SK-N-SH (cell line): ENCODE results near the gene PTPRD. TPM values are rescaled to one million over a fixed set of nuclear protein-coding genes. Genes with fewer than 3 reads are reported as not detected.

Source experiments
- CTCF ChIA-PET: fragments of 300-600, 350-600 bp; formaldehyde crosslinking; extraction: SDS; loops from one replicate; lab custom pipeline; 2021; lab: Yijun Ruan, JAX
- POLR2A ChIA-PET: fragments of 350-600 bp; sonication (Branson Sonifier 250); formaldehyde crosslinking; extraction: SDS; loops from one replicate; lab custom pipeline; 2020; ENCODE audit warnings: antibody characterized with exemption, inconsistent platforms; lab: Yijun Ruan, JAX
- DNase-seq: peaks from one replicate; pipeline ENCODE4 v3.0.0; 2012
- H2AFZ ChIP-seq: fragments of 200-600 bp; sonication (generic); 2 replicates; pipeline ENCODE4 v1.8.1; 2016; ENCODE audit warnings: antibody characterized with exemption, mild to moderate bottlenecking, low read depth
- H3F3A ChIP-seq: fragments of 200-600 bp; sonication (generic); replicated peaks from 2 replicates; pipeline ENCODE3; 2016; ENCODE audit warnings: antibody characterized with exemption, mild to moderate bottlenecking; ENCODE audit not compliant: insufficient read depth
- H3K27ac ChIP-seq, 2 experiments: fragments of 200-500 bp in 1 of 2; fragments of 200-600 bp in 1 of 2; sonication (Bioruptor generic) in 1 of 2; sonication (generic), shearing (Covaris generic) in 1 of 2; 2 replicates each; pipeline versions ENCODE4 v1.5.1 to v1.6.1; 2014 to 2016; ENCODE audit warnings: low read depth in 2 of 2, inconsistent platforms in 1 of 2, low read length in 1 of 2, mild to moderate bottlenecking in 1 of 2, mixed read lengths in 1 of 2
- H3K27me3 ChIP-seq: fragments of 200-600 bp; sonication (generic), shearing (Covaris generic); 2 replicates; pipeline ENCODE4 v1.6.1; 2016; ENCODE audit warnings: mixed run types; ENCODE audit not compliant: insufficient read depth
- H3K36me3 ChIP-seq, 2 experiments: fragments of 200-500 bp in 1 of 2; fragments of 200-600 bp in 1 of 2; sonication (Bioruptor generic) in 1 of 2; sonication (generic) in 1 of 2; replicated peaks in 1 of 2; 2 replicates each; pipeline versions ENCODE3 to v1.5.1; 2014 to 2016; ENCODE audit warnings: low read length in 1 of 2, mild to moderate bottlenecking in 1 of 2; ENCODE audit not compliant: insufficient read depth in 2 of 2, control insufficient read depth in 1 of 2
- H3K4me1 ChIP-seq, 2 experiments: fragments of 200-500 bp in 1 of 2; fragments of 200-600 bp in 1 of 2; sonication (Bioruptor generic) in 1 of 2; sonication (generic), shearing (Covaris generic) in 1 of 2; 2 replicates each; pipeline versions ENCODE4 v1.5.1 to v1.6.1; 2014 to 2016; ENCODE audit warnings: low read depth in 1 of 2, low read length in 1 of 2, mixed run types in 1 of 2; ENCODE audit not compliant: insufficient read depth in 2 of 2, control insufficient read depth in 1 of 2
- H3K4me2 ChIP-seq: fragments of 200-600 bp; sonication (generic), shearing (Covaris generic); 2 replicates; pipeline ENCODE4 v1.6.1; 2017; ENCODE audit warnings: mixed run types
- H3K4me3 ChIP-seq, 2 experiments: fragments of 200-500 bp in 1 of 2; fragments of 200-600 bp in 1 of 2; sonication (Bioruptor generic) in 1 of 2; sonication (generic), shearing (Covaris generic) in 1 of 2; 2 replicates each; pipeline versions ENCODE4 v1.5.1 to v1.8.1; 2014 to 2016; ENCODE audit warnings: low read depth in 2 of 2, inconsistent platforms in 1 of 2, low read length in 1 of 2, mild to moderate bottlenecking in 1 of 2, mixed read lengths in 1 of 2, moderate library complexity in 1 of 2
- H3K79me2 ChIP-seq: fragments of 200-600 bp; sonication (generic); 2 replicates; pipeline ENCODE4 v1.8.1; 2017; ENCODE audit warnings: mild to moderate bottlenecking; ENCODE audit not compliant: insufficient read depth
- H3K9ac ChIP-seq: fragments of 200-600 bp; sonication (generic); 2 replicates; pipeline ENCODE4 v1.6.1; 2017; ENCODE audit warnings: mixed run types
- H3K9me2 ChIP-seq: fragments of 200-600 bp; sonication (generic); 2 replicates; pipeline ENCODE4 v1.6.1; 2017; ENCODE audit warnings: mixed run types
- H3K9me3 ChIP-seq: fragments of 200-600 bp; sonication (generic); 2 replicates; pipeline ENCODE4 v1.6.1; 2017; ENCODE audit warnings: mixed run types, mild to moderate bottlenecking, moderate library complexity
- H4K20me1 ChIP-seq: fragments of 200-600 bp; sonication (generic); 2 replicates; pipeline ENCODE4 v1.6.1; 2017; ENCODE audit warnings: mild to moderate bottlenecking, mixed run types; ENCODE audit not compliant: insufficient read depth
- CHD2 ChIP-seq: fragments of 150-350 bp; IDR thresholded peaks from 2 replicates; pipeline ENCODE4 v1.6.1; 2018; ENCODE audit warnings: low read length; ENCODE audit not compliant: partially characterized antibody
- ELF1 ChIP-seq: IDR thresholded peaks from 2 replicates; pipeline ENCODE4 v1.4.0; 2012
- EZH2phosphoT487 ChIP-seq: fragments of 200-600 bp; sonication (generic); IDR thresholded peaks from 2 replicates; pipeline ENCODE4 v1.6.1; 2017; ENCODE audit warnings: low read depth, mixed run types, mild to moderate bottlenecking, antibody characterized with exemption, moderate library complexity, borderline replicate concordance
- FOSL2 ChIP-seq: IDR thresholded peaks from 2 replicates; pipeline ENCODE4 v1.4.0; 2012; ENCODE audit warnings: low read depth, mild to moderate bottlenecking, moderate library complexity, borderline replicate concordance
- FOXM1 ChIP-seq: IDR thresholded peaks from 2 replicates; pipeline ENCODE4 v1.4.0; 2012; ENCODE audit warnings: low read depth, mild to moderate bottlenecking
- JUND ChIP-seq: IDR thresholded peaks from 2 replicates; pipeline ENCODE4 v1.4.0; 2012
- MEF2A ChIP-seq: IDR thresholded peaks from 2 replicates; pipeline ENCODE4 v1.4.0; 2012; ENCODE audit warnings: low read depth, borderline replicate concordance
- NFIC ChIP-seq: IDR thresholded peaks from 2 replicates; pipeline ENCODE4 v1.4.0; 2012; ENCODE audit warnings: borderline replicate concordance
- NRF1 ChIP-seq: IDR thresholded peaks from 2 replicates; pipeline ENCODE4 v1.6.1; 2012; ENCODE audit warnings: low read depth, mild to moderate bottlenecking, low read length
- RFX5 ChIP-seq: IDR thresholded peaks from 2 replicates; pipeline ENCODE4 v1.6.1; 2012; ENCODE audit warnings: mild to moderate bottlenecking, improper control_type of control experiment, low read length
- RXRA ChIP-seq: IDR thresholded peaks from 2 replicates; pipeline ENCODE4 v1.4.0; 2012; ENCODE audit warnings: low read depth, mild to moderate bottlenecking, borderline replicate concordance
- SIN3A ChIP-seq: IDR thresholded peaks from 2 replicates; pipeline ENCODE4 v1.6.1; 2012; ENCODE audit warnings: low read depth, mild to moderate bottlenecking, low read length, moderate library complexity, borderline replicate concordance
- SMC3 ChIP-seq: IDR thresholded peaks from 2 replicates; pipeline ENCODE4 v1.6.1; 2012; ENCODE audit warnings: low read depth, low read length, improper control_type of control experiment
- TAF1 ChIP-seq: IDR thresholded peaks from 2 replicates; pipeline ENCODE4 v1.6.1; 2012; ENCODE audit warnings: low read depth, mild to moderate bottlenecking, low read length, moderate library complexity, borderline replicate concordance
- TEAD4 ChIP-seq: IDR thresholded peaks from 2 replicates; pipeline ENCODE4 v1.4.0; 2012; ENCODE audit warnings: mild to moderate bottlenecking, borderline replicate concordance; ENCODE audit not compliant: insufficient read depth
- WGBS: methylation state at CpG from one replicate; pipeline ENCODE4 v1.1.6; 2017; ENCODE audit warnings: low lambda C conversion rate; 5-methylcytosine and 5-hydroxymethylcytosine counted together
- polyA plus RNA-seq, 3 experiments: library from polyadenylated mRNA; depleted of rRNA; stranded (reverse); fragments of >200 nt; gene quantifications; 2 replicates each; pipeline ENCODE4 v1.2.3, GENCODE V29; 2012
- TF ChIP-seq, protein P1 (sequence below): IDR thresholded peaks from 2 replicates; pipeline ENCODE4 v1.4.0; 2012; ENCODE audit warnings: low read depth
- TF ChIP-seq, protein P2 (sequence below): IDR thresholded peaks from 2 replicates; pipeline ENCODE4 v1.6.1; 2012; ENCODE audit warnings: mild to moderate bottlenecking, low read depth, low read length, moderate library complexity
- TF ChIP-seq, protein P3 (sequence below): fragments of 150-350 bp; IDR thresholded peaks from 2 replicates; pipeline ENCODE4 v1.6.1; 2016; ENCODE audit warnings: mild to moderate bottlenecking, low read depth, low read length
- TF ChIP-seq, protein P4 (sequence below): IDR thresholded peaks from 2 replicates; pipeline ENCODE4 v1.4.0; 2012; ENCODE audit warnings: low read depth, borderline replicate concordance
- TF ChIP-seq, protein P5 (sequence below): fragments of 150-350 bp; IDR thresholded peaks from 2 replicates; pipeline ENCODE4 v1.6.1; 2017; ENCODE audit warnings: antibody characterized with exemption, low read length, low read depth, borderline replicate concordance

Gene PTPRD
- polyA plus RNA-seq, 1 of the 3 experiments (the other 2 are of a cell fraction) = 0.15 TPM

DNA sequence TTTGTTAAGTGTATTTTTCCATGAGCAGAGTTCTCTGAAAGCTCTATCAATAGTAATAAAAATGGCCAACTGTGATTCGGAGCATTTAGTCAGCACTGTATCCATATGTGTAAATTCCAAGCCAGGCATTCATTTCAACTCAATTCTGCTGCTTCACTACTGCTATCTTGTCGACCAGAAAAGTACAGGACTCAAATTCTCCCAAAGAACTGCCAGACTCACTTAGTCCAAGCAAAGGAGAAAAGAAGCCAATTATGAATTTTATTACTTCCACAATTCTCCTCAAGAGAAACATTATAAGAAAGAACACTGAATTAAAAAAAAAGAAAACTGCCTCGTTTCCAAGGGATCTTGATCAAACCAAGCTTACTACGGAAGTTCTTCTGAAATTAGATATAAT, 1906.9 kb downstream of the PTPRD start:
- H3K9me2 ChIP-seq = no peaks in the 10 kb centered on the region
- H3K79me2 ChIP-seq = no peaks in the 10 kb centered on the region
- H3K4me3 ChIP-seq = no peak overlapping the region
- H3K4me1 ChIP-seq = no peaks in the 10 kb centered on the region
- ChIA-PET CTCF (interaction anchor here (1.7 kb wide), 1 partner anchor 12 kb away, joined by 8 read pairs; no protein-coding TSS in a partner anchor), POLR2A (no interaction called here)
- H3K9me3 ChIP-seq = no peaks in the 10 kb centered on the region
- H2AFZ ChIP-seq = no peak overlapping the region
- H4K20me1 ChIP-seq = no peaks in the 10 kb centered on the region
- TF ChIP-seq TEAD4 (no peak), RXRA (no peak), FOXM1 (no peak), TAF1 (no peak), EZH2phosphoT487 (no peak), SMC3 (no peak), RFX5 (no peak), ELF1 (no peak), JUND (no peak), FOSL2 (no peak), NFIC (no peak), SIN3A (no peak), MEF2A (no peak), CHD2 (no peak), NRF1 (no peak)
- TF ChIP-seq, protein P1, sequence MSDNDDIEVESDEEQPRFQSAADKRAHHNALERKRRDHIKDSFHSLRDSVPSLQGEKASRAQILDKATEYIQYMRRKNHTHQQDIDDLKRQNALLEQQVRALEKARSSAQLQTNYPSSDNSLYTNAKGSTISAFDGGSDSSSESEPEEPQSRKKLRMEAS = no peak
- TF ChIP-seq, protein P2, sequence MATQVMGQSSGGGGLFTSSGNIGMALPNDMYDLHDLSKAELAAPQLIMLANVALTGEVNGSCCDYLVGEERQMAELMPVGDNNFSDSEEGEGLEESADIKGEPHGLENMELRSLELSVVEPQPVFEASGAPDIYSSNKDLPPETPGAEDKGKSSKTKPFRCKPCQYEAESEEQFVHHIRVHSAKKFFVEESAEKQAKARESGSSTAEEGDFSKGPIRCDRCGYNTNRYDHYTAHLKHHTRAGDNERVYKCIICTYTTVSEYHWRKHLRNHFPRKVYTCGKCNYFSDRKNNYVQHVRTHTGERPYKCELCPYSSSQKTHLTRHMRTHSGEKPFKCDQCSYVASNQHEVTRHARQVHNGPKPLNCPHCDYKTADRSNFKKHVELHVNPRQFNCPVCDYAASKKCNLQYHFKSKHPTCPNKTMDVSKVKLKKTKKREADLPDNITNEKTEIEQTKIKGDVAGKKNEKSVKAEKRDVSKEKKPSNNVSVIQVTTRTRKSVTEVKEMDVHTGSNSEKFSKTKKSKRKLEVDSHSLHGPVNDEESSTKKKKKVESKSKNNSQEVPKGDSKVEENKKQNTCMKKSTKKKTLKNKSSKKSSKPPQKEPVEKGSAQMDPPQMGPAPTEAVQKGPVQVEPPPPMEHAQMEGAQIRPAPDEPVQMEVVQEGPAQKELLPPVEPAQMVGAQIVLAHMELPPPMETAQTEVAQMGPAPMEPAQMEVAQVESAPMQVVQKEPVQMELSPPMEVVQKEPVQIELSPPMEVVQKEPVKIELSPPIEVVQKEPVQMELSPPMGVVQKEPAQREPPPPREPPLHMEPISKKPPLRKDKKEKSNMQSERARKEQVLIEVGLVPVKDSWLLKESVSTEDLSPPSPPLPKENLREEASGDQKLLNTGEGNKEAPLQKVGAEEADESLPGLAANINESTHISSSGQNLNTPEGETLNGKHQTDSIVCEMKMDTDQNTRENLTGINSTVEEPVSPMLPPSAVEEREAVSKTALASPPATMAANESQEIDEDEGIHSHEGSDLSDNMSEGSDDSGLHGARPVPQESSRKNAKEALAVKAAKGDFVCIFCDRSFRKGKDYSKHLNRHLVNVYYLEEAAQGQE = no peak
- TF ChIP-seq, protein P3, sequence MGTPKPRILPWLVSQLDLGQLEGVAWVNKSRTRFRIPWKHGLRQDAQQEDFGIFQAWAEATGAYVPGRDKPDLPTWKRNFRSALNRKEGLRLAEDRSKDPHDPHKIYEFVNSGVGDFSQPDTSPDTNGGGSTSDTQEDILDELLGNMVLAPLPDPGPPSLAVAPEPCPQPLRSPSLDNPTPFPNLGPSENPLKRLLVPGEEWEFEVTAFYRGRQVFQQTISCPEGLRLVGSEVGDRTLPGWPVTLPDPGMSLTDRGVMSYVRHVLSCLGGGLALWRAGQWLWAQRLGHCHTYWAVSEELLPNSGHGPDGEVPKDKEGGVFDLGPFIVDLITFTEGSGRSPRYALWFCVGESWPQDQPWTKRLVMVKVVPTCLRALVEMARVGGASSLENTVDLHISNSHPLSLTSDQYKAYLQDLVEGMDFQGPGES = no peak
- TF ChIP-seq, protein P4, sequence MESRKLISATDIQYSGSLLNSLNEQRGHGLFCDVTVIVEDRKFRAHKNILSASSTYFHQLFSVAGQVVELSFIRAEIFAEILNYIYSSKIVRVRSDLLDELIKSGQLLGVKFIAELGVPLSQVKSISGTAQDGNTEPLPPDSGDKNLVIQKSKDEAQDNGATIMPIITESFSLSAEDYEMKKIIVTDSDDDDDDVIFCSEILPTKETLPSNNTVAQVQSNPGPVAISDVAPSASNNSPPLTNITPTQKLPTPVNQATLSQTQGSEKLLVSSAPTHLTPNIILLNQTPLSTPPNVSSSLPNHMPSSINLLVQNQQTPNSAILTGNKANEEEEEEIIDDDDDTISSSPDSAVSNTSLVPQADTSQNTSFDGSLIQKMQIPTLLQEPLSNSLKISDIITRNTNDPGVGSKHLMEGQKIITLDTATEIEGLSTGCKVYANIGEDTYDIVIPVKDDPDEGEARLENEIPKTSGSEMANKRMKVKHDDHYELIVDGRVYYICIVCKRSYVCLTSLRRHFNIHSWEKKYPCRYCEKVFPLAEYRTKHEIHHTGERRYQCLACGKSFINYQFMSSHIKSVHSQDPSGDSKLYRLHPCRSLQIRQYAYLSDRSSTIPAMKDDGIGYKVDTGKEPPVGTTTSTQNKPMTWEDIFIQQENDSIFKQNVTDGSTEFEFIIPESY = no peak
- TF ChIP-seq, protein P5, sequence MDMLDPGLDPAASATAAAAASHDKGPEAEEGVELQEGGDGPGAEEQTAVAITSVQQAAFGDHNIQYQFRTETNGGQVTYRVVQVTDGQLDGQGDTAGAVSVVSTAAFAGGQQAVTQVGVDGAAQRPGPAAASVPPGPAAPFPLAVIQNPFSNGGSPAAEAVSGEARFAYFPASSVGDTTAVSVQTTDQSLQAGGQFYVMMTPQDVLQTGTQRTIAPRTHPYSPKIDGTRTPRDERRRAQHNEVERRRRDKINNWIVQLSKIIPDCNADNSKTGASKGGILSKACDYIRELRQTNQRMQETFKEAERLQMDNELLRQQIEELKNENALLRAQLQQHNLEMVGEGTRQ = no peak
- 28% methylated on average over 4 of the region's 4 CpGs for WGBS
- H3K9ac ChIP-seq = no peak overlapping the region
- H3K27ac ChIP-seq = no peak overlapping the region
- H3K27me3 ChIP-seq = no peaks in the 10 kb centered on the region
- H3F3A ChIP-seq = no peaks in the 10 kb centered on the region
- no peak for DNase-seq
- no peaks in the 10 kb centered on the region for H3K36me3 ChIP-seq
- no peak overlapping the region for H3K4me2 ChIP-seq
